ELF-1 (cell line): Measurements from ENCODE around the gene TAS1R1.
A peak's percentile ranks its signal among the peaks of the same experiment; 100 is the strongest.
"Not testable (repeated sequence)": the region's sequence is repeated elsewhere in the genome, so short reads cannot be mapped to it uniquely, and the experiment has no call there.

Experiments used
- DNase-seq: peaks from one replicate; pipeline ENCODE4 v3.0.0-alpha.2; 2016; ENCODE audit warnings: low read depth, low spot score

Gene TAS1R1

GRCh38 chr1:6588128-6588892, 33.2 kb downstream of the TAS1R1 start:
- DNase-seq, result no peak

GRCh38 chr1:6588893-6589520, 33.9 kb downstream of the TAS1R1 start:
- DNase-seq, result no peak

- DNase-seq, result no peak
Observed at GRCh38 chr1:6590046-6590445, 34.9 kb downstream of the TAS1R1 start.

GRCh38 chr1:6591222-6591621, 36.1 kb downstream of the TAS1R1 start:
- DNase-seq, result no peak

GRCh38 chr1:6591644-6592043, 36.5 kb downstream of the TAS1R1 start:
- no peak for DNase-seq

- DNase-seq, result no peak
Observed at GRCh38 chr1:6592441-6592840, 37.3 kb downstream of the TAS1R1 start.

- no peak for DNase-seq
Observed at GRCh38 chr1:6592865-6593593, 37.9 kb downstream of the TAS1R1 start.

- no peak for DNase-seq
Observed at GRCh38 chr1:6593810-6594209, 38.7 kb downstream of the TAS1R1 start.

GRCh38 chr1:6594977-6595740, 40.1 kb downstream of the TAS1R1 start:
- no peak for DNase-seq

- DNase-seq, result no peak
Observed at GRCh38 chr1:6596351-6596750, 41.2 kb downstream of the TAS1R1 start.

- peak; percentile 80 for DNase-seq
Observed at GRCh38 chr1:6596886-6597776, 42.0 kb downstream of the TAS1R1 start.

GRCh38 chr1:6597777-6598131, 42.6 kb downstream of the TAS1R1 start:
- DNase-seq, result peak; percentile 51

- no peak for DNase-seq
Observed at GRCh38 chr1:6599141-6599975, 44.3 kb downstream of the TAS1R1 start.

- DNase-seq, result not testable (repeated sequence)
Observed at GRCh38 chr1:6599991-6600390, 44.9 kb downstream of the TAS1R1 start.

- no peak for DNase-seq
Observed at GRCh38 chr1:6600410-6601048, 45.4 kb downstream of the TAS1R1 start.

- DNase-seq, result peak; percentile 70
Observed at GRCh38 chr1:6601049-6601922, 46.2 kb downstream of the TAS1R1 start.

GRCh38 chr1:6601923-6602668, 47.0 kb downstream of the TAS1R1 start:
- DNase-seq, result peak; percentile 80
